Measurements from ENCODE around the gene EPHA4.

The EPHA4 gene

GRCh38 chr2:221612161-221612560 is 40.1 kb upstream of the EPHA4 start:
- Histone ChIP-seq H3K27ac (ENCODE audit: poor library complexity, severe bottlenecking) (no peak overlapping the region), H3K36me3 (ENCODE audit: low read depth) (no peaks in the 10 kb centered on the region), H3K4me3 (ENCODE audit: severe bottlenecking) (no peak overlapping the region), H3K27me3 (ENCODE audit: insufficient read depth, poor library complexity, severe bottlenecking) (no peaks in the 10 kb centered on the region), H3K4me1 (ENCODE audit: insufficient read depth, poor library complexity, severe bottlenecking) (no peaks in the 10 kb centered on the region), H3K9me3 (ENCODE audit: severe bottlenecking) (no peaks in the 10 kb centered on the region)
- TF ChIP-seq CTCF (IDR thresholded peaks at IDR 0.05; ENCODE audit: poor library complexity, severe bottlenecking) = no peak
- no peak for DNase-seq (ENCODE audit: low spot score)
- no peak for ATAC-seq (ENCODE audit: low read depth)

- no peak for ATAC-seq (ENCODE audit: low read depth)
- no peaks in the 10 kb centered on the region for H3K9me3 ChIP-seq (ENCODE audit: severe bottlenecking)
- no peak overlapping the region for H3K4me3 ChIP-seq (ENCODE audit: severe bottlenecking)
- no peaks in the 10 kb centered on the region for H3K36me3 ChIP-seq (ENCODE audit: low read depth)
- H3K27ac ChIP-seq (ENCODE audit: poor library complexity, severe bottlenecking) = no peak overlapping the region
- no peak for TF ChIP-seq CTCF (IDR thresholded peaks at IDR 0.05; ENCODE audit: poor library complexity, severe bottlenecking)
- H3K27me3 ChIP-seq (ENCODE audit: insufficient read depth, poor library complexity, severe bottlenecking) = no peaks in the 10 kb centered on the region
- H3K4me1 ChIP-seq (ENCODE audit: insufficient read depth, poor library complexity, severe bottlenecking) = no peaks in the 10 kb centered on the region
- DNase-seq (ENCODE audit: low spot score) = no peak
Measured at GRCh38 chr2:221610675-221611074, 38.6 kb upstream of the EPHA4 start.

- Histone ChIP-seq H3K4me3 (ENCODE audit: severe bottlenecking) (no peak overlapping the region), H3K36me3 (ENCODE audit: low read depth) (no peaks in the 10 kb centered on the region), H3K27ac (ENCODE audit: poor library complexity, severe bottlenecking) (no peak overlapping the region), H3K9me3 (ENCODE audit: severe bottlenecking) (no peaks in the 10 kb centered on the region), H3K4me1 (ENCODE audit: insufficient read depth, poor library complexity, severe bottlenecking) (no peaks in the 10 kb centered on the region), H3K27me3 (ENCODE audit: insufficient read depth, poor library complexity, severe bottlenecking) (no peaks in the 10 kb centered on the region)
- ATAC-seq (ENCODE audit: low read depth) (no peak), DNase-seq (ENCODE audit: low spot score) (no peak)
- TF ChIP-seq CTCF (IDR thresholded peaks at IDR 0.05; ENCODE audit: poor library complexity, severe bottlenecking) = no peak
Measured at GRCh38 chr2:221610255-221610654, 38.2 kb upstream of the EPHA4 start.

GRCh38 chr2:221608442-221608841 is 36.3 kb upstream of the EPHA4 start:
- Histone ChIP-seq H3K36me3 (ENCODE audit: low read depth) (no peaks in the 10 kb centered on the region), H3K4me1 (ENCODE audit: insufficient read depth, poor library complexity, severe bottlenecking) (no peaks in the 10 kb centered on the region), H3K4me3 (ENCODE audit: severe bottlenecking) (no peak overlapping the region), H3K27me3 (ENCODE audit: insufficient read depth, poor library complexity, severe bottlenecking) (no peaks in the 10 kb centered on the region), H3K27ac (ENCODE audit: poor library complexity, severe bottlenecking) (no peak overlapping the region), H3K9me3 (ENCODE audit: severe bottlenecking) (no peaks in the 10 kb centered on the region)
- ATAC-seq (ENCODE audit: low read depth) (no peak), DNase-seq (ENCODE audit: low spot score) (no peak)
- TF ChIP-seq CTCF (IDR thresholded peaks at IDR 0.05; ENCODE audit: poor library complexity, severe bottlenecking) = no peak

- H3K36me3 ChIP-seq (ENCODE audit: low read depth) = no peaks in the 10 kb centered on the region
- no peaks in the 10 kb centered on the region for H3K27me3 ChIP-seq (ENCODE audit: insufficient read depth, poor library complexity, severe bottlenecking)
- TF ChIP-seq CTCF (IDR thresholded peaks at IDR 0.05; ENCODE audit: poor library complexity, severe bottlenecking) = no peak
- no peaks in the 10 kb centered on the region for H3K4me1 ChIP-seq (ENCODE audit: insufficient read depth, poor library complexity, severe bottlenecking)
- ATAC-seq (ENCODE audit: low read depth) (no peak), DNase-seq (ENCODE audit: low spot score) (no peak)
- no peak overlapping the region for H3K4me3 ChIP-seq (ENCODE audit: severe bottlenecking)
- H3K9me3 ChIP-seq (ENCODE audit: severe bottlenecking) = no peaks in the 10 kb centered on the region
- no peak overlapping the region for H3K27ac ChIP-seq (ENCODE audit: poor library complexity, severe bottlenecking)
Measured at GRCh38 chr2:221606424-221606823, 34.3 kb upstream of the EPHA4 start.

Data from RWPE2 (cell line).